Neural progenitor cell (in vitro differentiated cells): ENCODE results near the gene IL36A.

Experiments
- CTCF ChIP-seq: fragments of 200-600 bp; sonication (generic); IDR thresholded peaks from 2 replicates; pipeline ENCODE4 v1.5.1; 2017; ENCODE audit warnings: antibody characterized with exemption, mild to moderate bottlenecking
- EZH2phosphoT487 ChIP-seq: fragments of 200-600 bp; sonication (generic); IDR thresholded peaks from 2 replicates; pipeline ENCODE4 v1.6.1; 2017; ENCODE audit warnings: antibody characterized with exemption

GRCh38 chr2:113039719-113040118, 34.5 kb downstream of the IL36A start:
- TF ChIP-seq CTCF = no peak
- TF ChIP-seq EZH2phosphoT487 = no peak
